ENCODE measurements around the gene PPP1R9B. TPM values are rescaled to one million over a fixed set of nuclear protein-coding genes. Genes with fewer than 3 reads are reported as not detected.

PPP1R9B gene
- total RNA-seq, 2 donors from 2014 or later = 82.9 to 111 TPM

GRCh38 chr17:50132104-50132794, 18.2 kb downstream of the PPP1R9B start:
- Mint-ChIP-seq H3K4me1 (peaks cover 34% of the 10 kb centered on the region), H3K27ac (peak overlapping the region; percentile 88), H3K4me3 (peak overlapping the region; percentile 88), H3K36me3 (ENCODE audit: low read depth) (peaks cover 4% of the 10 kb centered on the region), H3K27me3 (peaks cover 4% of the 10 kb centered on the region)
- no peaks in the 10 kb centered on the region for H3K9me3 ChIP-seq (ENCODE audit: control insufficient read depth, low read length, poor library complexity, severe bottlenecking)
- DNase-seq (no peak), ATAC-seq (no peak)

- DNase-seq = no peak
- H3K4me1 Mint-ChIP-seq = peaks cover 26% of the 10 kb centered on the region
- H3K27ac Mint-ChIP-seq = peak overlapping the region; percentile 88
- peaks cover 4% of the 10 kb centered on the region for H3K27me3 Mint-ChIP-seq
- no peaks in the 10 kb centered on the region for H3K36me3 Mint-ChIP-seq (ENCODE audit: low read depth)
- no peaks in the 10 kb centered on the region for H3K9me3 ChIP-seq (ENCODE audit: control insufficient read depth, low read length, poor library complexity, severe bottlenecking)
- peak; percentile 27 for ATAC-seq
- peak overlapping the region; percentile 88 for H3K4me3 Mint-ChIP-seq
These were observed 19.7 kb downstream of the PPP1R9B start for GRCh38 chr17:50130559-50131305.

GRCh38 chr17:50129728-50130558, 20.5 kb downstream of the PPP1R9B start, which contains the start of gene SAMD14:
SAMD14 (minus strand) TSS chr17:50130160; CDS start chr17:50124959, 5,201 bp downstream.
- Mint-ChIP-seq H3K4me3 (peak within 1 kb of the TSS; percentile 88), H3K27me3 (peaks cover 4% of the 10 kb centered on the region), H3K27ac (peak within 1 kb of the TSS; percentile 88), H3K4me1 (peaks cover 28% of the 10 kb centered on the region), H3K36me3 (ENCODE audit: low read depth) (no peaks in the 10 kb centered on the region)
- ATAC-seq (peak; percentile 81), DNase-seq (peak; percentile 37 to 55 (median 51))
- no peaks in the 10 kb centered on the region for H3K9me3 ChIP-seq (ENCODE audit: control insufficient read depth, low read length, poor library complexity, severe bottlenecking)

GRCh38 chr17:50129353-50129727, 21.1 kb downstream of the PPP1R9B start:
- ATAC-seq (peak; percentile 8), DNase-seq (no peak)
- Mint-ChIP-seq H3K27ac (peak overlapping the region; percentile 88), H3K4me3 (peak overlapping the region; percentile 88), H3K27me3 (peaks cover 4% of the 10 kb centered on the region), H3K36me3 (ENCODE audit: low read depth) (no peaks in the 10 kb centered on the region), H3K4me1 (peaks cover 28% of the 10 kb centered on the region)
- H3K9me3 ChIP-seq (ENCODE audit: control insufficient read depth, low read length, poor library complexity, severe bottlenecking) = no peaks in the 10 kb centered on the region

- no peaks in the 10 kb centered on the region for H3K9me3 ChIP-seq (ENCODE audit: control insufficient read depth, low read length, poor library complexity, severe bottlenecking)
- DNase-seq = no peak
- H3K27ac Mint-ChIP-seq = peak overlapping the region; percentile 88
- H3K36me3 Mint-ChIP-seq (ENCODE audit: low read depth) = no peaks in the 10 kb centered on the region
- H3K4me1 Mint-ChIP-seq = peaks cover 28% of the 10 kb centered on the region
- H3K27me3 Mint-ChIP-seq = peaks cover 4% of the 10 kb centered on the region
- ATAC-seq = no peak
- peak overlapping the region; percentile 88 for H3K4me3 Mint-ChIP-seq
These were observed 21.8 kb downstream of the PPP1R9B start for GRCh38 chr17:50128441-50129352.

- H3K27ac Mint-ChIP-seq = peak overlapping the region; percentile 32
- H3K9me3 ChIP-seq (ENCODE audit: control insufficient read depth, low read length, poor library complexity, severe bottlenecking) = no peaks in the 10 kb centered on the region
- no peak for ATAC-seq
- DNase-seq = no peak
- H3K27me3 Mint-ChIP-seq = peaks cover 4% of the 10 kb centered on the region
- no peak overlapping the region for H3K4me3 Mint-ChIP-seq
- H3K36me3 Mint-ChIP-seq (ENCODE audit: low read depth) = no peaks in the 10 kb centered on the region
- H3K4me1 Mint-ChIP-seq = peaks cover 28% of the 10 kb centered on the region
These were observed 22.6 kb downstream of the PPP1R9B start for GRCh38 chr17:50127697-50128361.

GRCh38 chr17:50125420-50125997, 25.0 kb downstream of the PPP1R9B start:
- no peak overlapping the region for H3K4me3 Mint-ChIP-seq
- DNase-seq (no peak), ATAC-seq (no peak)
- H3K9me3 ChIP-seq (ENCODE audit: control insufficient read depth, low read length, poor library complexity, severe bottlenecking) = no peaks in the 10 kb centered on the region
- peak overlapping the region; percentile 0 for H3K27ac Mint-ChIP-seq
- peaks cover 10% of the 10 kb centered on the region for H3K27me3 Mint-ChIP-seq
- no peaks in the 10 kb centered on the region for H3K36me3 Mint-ChIP-seq (ENCODE audit: low read depth)
- H3K4me1 Mint-ChIP-seq = peaks cover 17% of the 10 kb centered on the region

GRCh38 chr17:50123649-50124349, 26.7 kb downstream of the PPP1R9B start:
- DNase-seq (no peak), ATAC-seq (no peak)
- peaks cover 21% of the 10 kb centered on the region for H3K27me3 Mint-ChIP-seq
- no peaks in the 10 kb centered on the region for H3K9me3 ChIP-seq (ENCODE audit: control insufficient read depth, low read length, poor library complexity, severe bottlenecking)
- no peak overlapping the region for H3K4me3 Mint-ChIP-seq
- no peak overlapping the region for H3K27ac Mint-ChIP-seq
- H3K36me3 Mint-ChIP-seq (ENCODE audit: low read depth) = peaks cover 2% of the 10 kb centered on the region
- H3K4me1 Mint-ChIP-seq = peaks cover 18% of the 10 kb centered on the region

GRCh38 chr17:50122945-50123344, 27.5 kb downstream of the PPP1R9B start:
- Mint-ChIP-seq H3K27me3 (peaks cover 24% of the 10 kb centered on the region), H3K4me1 (peaks cover 14% of the 10 kb centered on the region), H3K36me3 (ENCODE audit: low read depth) (peaks cover 2% of the 10 kb centered on the region), H3K4me3 (no peak overlapping the region), H3K27ac (peak overlapping the region; percentile 32)
- no peak for DNase-seq
- ATAC-seq = no peak
- no peaks in the 10 kb centered on the region for H3K9me3 ChIP-seq (ENCODE audit: control insufficient read depth, low read length, poor library complexity, severe bottlenecking)

- DNase-seq = no peak
- H3K9me3 ChIP-seq (ENCODE audit: control insufficient read depth, low read length, poor library complexity, severe bottlenecking) = no peaks in the 10 kb centered on the region
- Mint-ChIP-seq H3K27ac (no peak overlapping the region), H3K36me3 (ENCODE audit: low read depth) (peaks cover 2% of the 10 kb centered on the region), H3K27me3 (peaks cover 35% of the 10 kb centered on the region), H3K4me1 (peaks cover 20% of the 10 kb centered on the region), H3K4me3 (no peak overlapping the region)
- no peak for ATAC-seq
These were observed 29.8 kb downstream of the PPP1R9B start for GRCh38 chr17:50120475-50121253.

GRCh38 chr17:50118828-50119218, 31.7 kb downstream of the PPP1R9B start:
- Mint-ChIP-seq H3K27ac (no peak overlapping the region), H3K27me3 (peaks cover 42% of the 10 kb centered on the region), H3K4me1 (peaks cover 21% of the 10 kb centered on the region), H3K4me3 (no peak overlapping the region), H3K36me3 (ENCODE audit: low read depth) (peaks cover 2% of the 10 kb centered on the region)
- ATAC-seq = no peak
- no peak for DNase-seq
- H3K9me3 ChIP-seq (ENCODE audit: control insufficient read depth, low read length, poor library complexity, severe bottlenecking) = no peaks in the 10 kb centered on the region

All from T-helper 17 cell (primary cell).